ENCODE results near the gene DRAP1.
A peak's percentile ranks its signal among the peaks of the same experiment; 100 is the strongest.

The DRAP1 gene

DNA sequence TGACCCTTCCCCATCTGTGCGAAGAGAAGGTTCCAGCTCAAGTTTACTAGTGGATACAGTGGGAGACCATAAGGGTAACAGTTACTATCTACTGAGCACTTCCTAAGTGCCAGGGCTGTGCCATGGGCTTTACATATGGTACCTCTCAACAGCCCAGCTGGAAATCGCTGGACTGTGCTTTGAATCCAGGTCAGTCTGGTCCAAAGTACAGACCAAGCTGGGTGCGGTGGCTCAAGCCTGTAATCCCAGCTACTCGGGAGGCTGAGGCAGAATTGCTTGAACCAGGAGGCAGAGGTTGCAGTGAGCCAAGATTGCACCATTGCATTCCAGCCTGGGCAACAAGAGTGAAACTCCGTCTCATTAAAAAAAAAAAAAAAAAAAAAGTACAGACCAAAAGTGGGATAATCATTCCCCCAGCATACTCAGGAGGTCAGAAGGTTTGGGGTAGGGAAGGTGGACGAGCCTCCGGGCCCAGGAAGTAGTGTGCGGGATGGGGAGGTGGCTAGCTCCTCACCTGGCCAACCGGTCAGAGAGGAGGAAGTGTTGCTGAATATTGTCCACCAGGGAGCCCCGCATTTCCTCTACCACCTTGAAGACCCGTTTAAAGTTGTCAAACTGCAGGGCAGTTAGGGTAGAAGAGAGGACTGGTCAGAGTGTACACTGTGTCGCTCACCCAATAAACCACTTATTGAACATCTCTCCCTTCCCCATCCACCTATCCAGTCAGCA lies 33.3 kb upstream of the DRAP1 start:
- H3K4me3 ChIP-seq: no peak overlapping the region
- H3K27ac ChIP-seq: no peak overlapping the region

DNA sequence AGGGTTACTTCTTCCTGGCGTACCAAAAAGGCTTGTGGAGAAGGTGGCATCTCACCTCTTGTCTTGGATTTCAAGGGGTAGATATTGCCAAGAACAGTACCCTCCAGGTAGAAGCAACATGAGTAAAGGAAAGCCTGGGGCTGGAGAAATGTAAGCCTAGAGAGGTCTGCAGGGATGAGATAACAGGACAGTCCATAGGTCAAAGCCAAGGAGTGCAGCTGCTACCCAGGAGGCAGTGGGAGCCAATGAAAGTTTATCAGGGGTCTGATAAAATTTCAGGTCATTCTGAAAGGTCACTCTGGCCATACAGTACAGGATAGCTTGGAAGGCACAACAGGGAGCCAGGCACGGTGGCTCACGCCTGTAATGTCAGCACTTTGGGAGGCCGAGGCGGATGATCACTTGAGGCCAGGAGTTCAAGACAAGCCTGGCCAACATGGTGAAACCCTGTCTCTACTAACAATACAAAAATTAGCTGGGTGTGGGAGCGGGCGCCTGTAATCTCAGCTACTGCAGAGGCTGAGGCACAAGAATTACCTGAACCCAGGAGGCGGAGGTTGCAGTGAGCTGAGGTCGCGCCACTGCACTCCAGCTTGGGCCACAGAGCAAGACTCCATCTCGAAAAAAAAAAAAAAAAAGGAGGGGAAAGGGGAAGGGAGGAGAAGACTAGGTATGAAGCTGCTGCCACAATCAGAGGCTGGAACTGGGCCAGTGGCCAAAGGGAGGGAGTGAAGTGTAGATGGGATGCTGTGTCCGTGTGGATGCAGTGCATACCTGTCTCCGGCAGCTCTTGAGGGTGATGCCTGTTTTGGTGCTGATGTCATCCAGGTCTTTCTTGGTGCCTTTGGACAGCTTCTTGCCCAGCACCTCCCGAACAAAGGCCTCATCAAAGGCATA lies 32.2 kb upstream of the DRAP1 start:
- Histone ChIP-seq H3K4me3 (peak overlapping the region; percentile 47 to 78 (median 63)), H3K27ac (peak overlapping the region in 20 of 21 experiments; percentile 80 to 98 (median 89))

DNA sequence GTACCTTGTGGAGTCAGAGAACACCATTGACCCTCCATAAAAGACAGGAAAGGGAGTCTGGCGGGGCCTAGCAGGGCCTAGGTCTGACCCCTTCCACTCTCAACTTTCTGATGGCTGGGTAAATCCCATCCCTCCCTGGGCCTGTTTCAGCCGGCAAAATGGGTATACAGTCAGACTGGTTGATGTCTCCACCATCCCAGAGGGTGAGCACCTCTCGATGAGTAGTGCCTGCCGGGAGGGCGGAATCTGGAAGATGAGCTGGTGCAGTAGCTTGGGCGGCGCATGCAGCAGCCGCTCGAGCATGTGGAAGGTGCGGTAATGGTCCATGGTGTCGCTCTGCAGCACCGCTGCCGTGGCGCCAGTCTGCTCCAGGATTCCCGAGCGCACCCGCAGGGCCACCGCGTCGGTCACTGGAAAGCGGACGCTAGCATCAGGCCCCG lies 31.5 kb upstream of the DRAP1 start:
- peak overlapping the region; percentile 47 to 78 (median 63) for H3K4me3 ChIP-seq
- H3K27ac ChIP-seq: peak overlapping the region; percentile 47 to 98 (median 89)

DNA sequence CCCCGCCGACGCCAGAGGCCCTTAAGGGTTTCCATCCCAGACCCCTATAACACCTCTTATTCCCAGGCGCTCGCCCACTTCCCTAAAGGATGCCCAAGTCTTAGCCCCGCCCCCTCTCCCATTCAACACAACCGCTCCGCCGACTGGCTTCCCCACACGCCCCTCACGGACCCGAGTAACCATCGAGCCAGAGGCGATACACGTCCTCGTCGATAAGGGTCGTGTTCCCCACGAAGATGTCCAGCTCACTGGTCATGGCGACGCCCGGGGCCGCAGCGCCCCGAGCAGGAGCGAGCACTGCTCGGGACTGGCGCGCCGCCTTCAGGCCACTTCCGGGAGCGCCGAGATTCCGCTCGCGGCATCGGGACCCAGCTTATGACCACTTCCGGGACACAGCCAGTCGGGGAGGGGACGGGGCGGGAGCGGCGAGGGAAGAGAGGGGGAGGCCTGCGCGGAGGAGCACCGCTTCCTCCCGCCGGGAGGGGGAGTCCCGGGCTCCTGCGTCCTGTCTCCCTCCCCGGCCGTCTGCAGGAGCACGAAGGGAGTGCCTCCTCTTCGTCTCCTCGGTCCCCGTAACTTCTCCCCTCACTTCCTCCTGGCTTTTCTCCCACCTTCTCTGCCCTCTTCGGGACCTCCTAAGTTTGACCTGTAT lies 30.9 kb upstream of the DRAP1 start, which contains the start of gene FIBP:
Gene FIBP, minus strand, starts transcription at position 309 of the 652 bp plus-strand sequence. Its CDS starts 53 bp downstream, at position 256.
- Histone ChIP-seq H3K4me3 (peak within 1 kb of the TSS; percentile 47 to 78 (median 63)), H3K27ac (peak within 1 kb of the TSS; percentile 47 to 98 (median 89))

DNA sequence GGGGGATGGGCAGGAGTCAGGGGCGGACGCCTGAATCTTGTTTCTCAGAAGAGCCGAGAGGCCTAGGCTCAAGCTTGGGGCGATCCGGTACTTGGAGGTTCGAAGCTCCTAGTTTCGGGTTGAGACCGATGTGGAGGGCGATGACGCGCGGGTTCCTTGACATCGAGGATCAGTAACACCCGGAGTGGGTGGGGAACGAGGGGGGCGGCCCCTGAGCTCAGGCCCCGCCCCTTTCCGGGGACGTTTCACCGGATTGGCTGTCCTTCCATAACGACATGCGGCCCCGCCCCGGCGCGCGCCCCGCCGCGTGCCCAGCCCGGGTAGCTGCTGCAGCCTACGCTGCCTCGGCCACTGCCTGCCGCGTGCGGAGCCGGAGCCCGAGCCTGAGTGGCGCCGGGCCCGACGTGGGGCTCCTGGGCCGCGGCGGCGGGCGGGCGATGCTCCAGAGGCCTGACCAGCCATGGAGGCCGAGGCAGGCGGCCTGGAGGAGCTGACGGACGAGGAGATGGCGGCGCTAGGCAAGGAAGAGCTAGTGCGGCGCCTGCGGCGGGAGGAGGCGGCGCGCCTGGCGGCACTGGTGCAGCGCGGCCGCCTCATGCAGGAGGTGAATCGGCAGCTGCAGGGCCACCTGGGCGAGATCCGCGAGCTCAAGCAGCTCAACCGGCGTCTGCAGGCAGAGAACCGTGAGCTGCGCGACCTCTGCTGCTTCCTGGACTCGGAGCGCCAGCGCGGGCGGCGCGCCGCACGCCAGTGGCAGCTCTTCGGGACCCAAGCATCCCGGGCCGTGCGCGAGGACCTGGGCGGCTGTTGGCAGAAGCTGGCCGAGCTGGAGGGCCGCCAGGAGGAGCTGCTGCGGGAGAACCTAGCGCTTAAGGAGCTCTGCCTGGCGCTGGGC lies 28.7 kb upstream of the DRAP1 start, which contains the start of gene CCDC85B:
Gene CCDC85B, plus strand, starts transcription at position 350 of the 895 bp plus-strand sequence. Its CDS starts 111 bp downstream, at position 461.
- peak within 1 kb of the TSS; percentile 52 to 78 (median 62) for H3K4me3 ChIP-seq
- peak within 1 kb of the TSS; percentile 60 to 98 (median 89) for H3K27ac ChIP-seq

DNA sequence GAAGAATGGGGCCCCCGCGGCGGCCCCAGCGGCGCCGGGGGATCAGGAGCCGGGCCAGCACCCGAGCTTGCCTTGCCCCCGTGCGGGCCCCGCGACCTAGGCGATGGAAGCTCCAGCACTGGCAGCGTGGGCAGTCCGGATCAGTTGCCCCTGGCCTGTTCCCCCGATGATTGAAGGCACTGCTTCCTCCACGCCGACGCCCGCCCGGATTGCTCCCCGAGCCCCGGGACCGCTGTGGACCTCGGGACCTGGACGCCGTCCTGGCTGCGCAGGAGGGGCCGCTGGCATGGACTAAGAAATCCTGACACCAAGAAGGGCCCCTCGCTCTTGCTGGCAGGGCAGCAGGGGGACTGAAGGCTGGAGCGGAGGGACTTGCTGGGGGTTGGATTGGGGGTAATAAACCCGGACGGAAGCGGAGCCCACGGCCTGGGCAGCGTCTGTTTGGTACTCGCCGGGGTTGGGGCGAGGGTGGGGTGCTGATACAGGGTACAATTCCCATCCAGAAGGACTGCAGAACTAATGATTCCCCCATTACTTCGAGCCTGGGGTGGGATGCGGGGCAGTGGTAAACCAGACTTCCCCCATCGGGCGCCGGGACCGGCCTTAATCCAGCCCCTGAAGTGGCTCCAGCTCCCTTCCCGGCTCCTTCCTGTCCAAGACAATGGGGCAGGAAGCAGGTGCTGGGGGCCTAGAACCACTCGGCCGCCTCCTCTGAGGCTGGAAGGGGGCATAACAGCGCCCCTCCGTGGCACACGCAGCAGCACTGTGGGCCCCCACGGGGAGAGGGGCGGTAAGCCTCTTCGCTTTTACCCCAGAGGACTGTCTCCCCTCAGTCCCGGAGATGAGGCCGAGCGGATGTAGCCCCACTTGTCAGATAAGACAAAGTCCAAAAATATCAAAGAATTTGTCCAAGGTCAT lies 27.7 kb upstream of the DRAP1 start:
- H3K4me3 ChIP-seq: peak overlapping the region; percentile 52 to 78 (median 62)
- peak overlapping the region; percentile 60 to 98 (median 88) for H3K27ac ChIP-seq

DNA sequence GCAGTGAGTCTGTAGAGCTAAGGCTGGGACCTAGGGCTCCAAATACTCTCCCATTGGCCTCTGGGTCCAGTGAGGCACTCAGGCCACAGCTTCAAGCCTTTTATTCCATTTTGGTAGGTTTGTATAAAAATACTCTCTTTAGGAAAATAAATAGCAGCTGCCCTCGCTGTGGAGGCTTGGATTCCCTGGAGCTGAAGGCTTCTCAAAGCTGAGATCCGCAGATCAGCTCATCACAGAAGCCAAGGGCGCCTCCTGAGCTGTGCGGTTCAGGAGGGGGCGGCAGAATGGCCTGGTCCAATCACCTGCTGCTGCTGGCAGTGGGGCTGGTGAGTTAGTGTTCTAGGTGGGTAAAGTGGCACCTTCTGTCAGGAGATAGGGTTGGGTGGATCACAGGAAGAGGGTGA lies 27.1 kb upstream of the DRAP1 start:
- H3K4me3 ChIP-seq: peak overlapping the region; percentile 52 to 78 (median 62)
- H3K27ac ChIP-seq: peak overlapping the region in 19 of 21 experiments; percentile 80 to 98 (median 89)

DNA sequence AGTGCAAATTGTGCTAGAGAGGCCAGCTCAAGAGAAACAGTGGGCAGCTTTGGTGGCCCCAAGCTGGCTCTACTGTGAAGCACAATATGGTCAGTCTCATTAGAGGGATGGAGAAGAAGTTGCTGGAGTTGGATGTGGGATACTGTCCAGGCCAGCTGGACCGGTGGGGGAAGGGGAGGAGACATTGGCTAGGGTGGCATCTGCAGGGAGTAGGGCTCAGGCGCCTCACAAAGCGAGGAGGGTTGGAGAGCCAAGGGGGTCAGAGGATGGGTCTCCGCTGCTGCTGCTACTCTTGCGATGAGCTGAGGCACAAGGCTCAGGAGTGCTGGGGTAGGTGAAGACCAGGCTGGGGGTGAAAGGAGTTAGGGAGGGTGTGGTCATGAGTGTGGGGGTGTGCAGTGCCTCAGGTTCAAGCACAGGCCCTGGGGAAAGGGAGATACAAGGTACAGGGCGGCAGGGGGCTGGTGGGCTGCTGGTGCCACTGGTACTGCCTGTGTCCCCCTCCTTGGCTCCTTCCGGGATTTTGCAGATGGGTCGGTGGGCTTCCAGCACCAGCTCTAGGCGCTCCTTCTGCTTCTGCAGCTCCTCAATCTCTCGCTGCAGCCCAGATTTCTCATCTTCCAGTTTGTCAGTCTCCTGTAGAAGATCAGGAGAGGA lies 26.4 kb upstream of the DRAP1 start:
- peak overlapping the region in 4 of 7 experiments; percentile 11 to 78 (median 58) for H3K4me3 ChIP-seq
- H3K27ac ChIP-seq: peak overlapping the region in 18 of 21 experiments; percentile 68 to 98 (median 88)

DNA sequence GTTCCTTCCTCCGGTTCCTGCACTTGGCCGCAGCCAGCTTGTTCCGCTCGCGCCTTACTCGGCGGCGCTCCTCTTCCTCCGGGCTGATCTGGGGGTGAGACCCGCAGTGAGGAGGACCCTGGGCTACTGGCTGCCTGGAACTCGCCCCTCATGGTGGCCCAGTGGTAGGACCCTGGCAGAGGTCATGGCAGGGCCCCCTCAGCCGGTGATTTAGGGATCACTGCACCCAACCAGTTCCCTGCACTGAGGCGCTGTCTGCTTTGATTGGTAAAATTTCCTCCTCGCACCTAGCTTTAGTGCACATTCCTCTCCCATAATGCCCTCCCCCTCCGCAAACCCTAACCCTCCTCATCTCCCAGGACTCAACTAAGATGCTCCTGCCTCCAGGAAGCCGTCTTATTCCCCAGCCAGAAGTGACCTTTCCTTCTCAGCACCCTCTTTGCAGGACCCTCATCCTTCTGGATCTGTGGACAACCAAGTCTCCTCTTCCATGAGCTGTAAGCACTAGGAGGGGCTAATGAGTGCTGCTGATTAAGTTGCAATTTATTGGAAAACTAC lies 25.1 kb upstream of the DRAP1 start:
- Histone ChIP-seq H3K4me3 (peak overlapping the region in 4 of 7 experiments; percentile 5 to 18 (median 10)), H3K27ac (peak overlapping the region; percentile 40 to 98 (median 83))

DNA sequence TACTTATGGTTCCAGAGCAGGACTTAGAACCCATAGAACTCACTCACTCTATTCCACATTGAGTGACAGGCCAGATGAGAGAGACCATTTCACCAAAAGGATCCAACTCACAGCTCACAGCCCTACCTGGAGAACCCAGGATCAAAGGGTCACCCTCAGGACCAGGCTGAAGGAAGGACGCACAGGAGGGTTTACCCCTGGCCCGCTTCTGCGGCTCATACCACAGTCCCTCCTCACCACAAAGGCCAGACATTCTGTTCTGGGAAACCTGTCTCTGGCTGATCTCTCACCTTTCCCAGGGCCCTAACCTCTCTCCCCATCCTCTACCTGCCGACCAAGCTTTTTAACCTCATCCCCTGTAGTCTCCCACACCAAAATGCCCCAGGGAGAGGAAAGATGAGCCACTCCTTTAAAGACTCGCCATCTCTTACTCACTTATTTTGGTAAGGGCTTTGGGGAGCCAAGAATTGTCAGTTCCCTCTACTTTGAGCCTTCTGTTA lies 23.7 kb upstream of the DRAP1 start:
- H3K27ac ChIP-seq: no peak overlapping the region
- H3K4me3 ChIP-seq: no peak overlapping the region

DNA sequence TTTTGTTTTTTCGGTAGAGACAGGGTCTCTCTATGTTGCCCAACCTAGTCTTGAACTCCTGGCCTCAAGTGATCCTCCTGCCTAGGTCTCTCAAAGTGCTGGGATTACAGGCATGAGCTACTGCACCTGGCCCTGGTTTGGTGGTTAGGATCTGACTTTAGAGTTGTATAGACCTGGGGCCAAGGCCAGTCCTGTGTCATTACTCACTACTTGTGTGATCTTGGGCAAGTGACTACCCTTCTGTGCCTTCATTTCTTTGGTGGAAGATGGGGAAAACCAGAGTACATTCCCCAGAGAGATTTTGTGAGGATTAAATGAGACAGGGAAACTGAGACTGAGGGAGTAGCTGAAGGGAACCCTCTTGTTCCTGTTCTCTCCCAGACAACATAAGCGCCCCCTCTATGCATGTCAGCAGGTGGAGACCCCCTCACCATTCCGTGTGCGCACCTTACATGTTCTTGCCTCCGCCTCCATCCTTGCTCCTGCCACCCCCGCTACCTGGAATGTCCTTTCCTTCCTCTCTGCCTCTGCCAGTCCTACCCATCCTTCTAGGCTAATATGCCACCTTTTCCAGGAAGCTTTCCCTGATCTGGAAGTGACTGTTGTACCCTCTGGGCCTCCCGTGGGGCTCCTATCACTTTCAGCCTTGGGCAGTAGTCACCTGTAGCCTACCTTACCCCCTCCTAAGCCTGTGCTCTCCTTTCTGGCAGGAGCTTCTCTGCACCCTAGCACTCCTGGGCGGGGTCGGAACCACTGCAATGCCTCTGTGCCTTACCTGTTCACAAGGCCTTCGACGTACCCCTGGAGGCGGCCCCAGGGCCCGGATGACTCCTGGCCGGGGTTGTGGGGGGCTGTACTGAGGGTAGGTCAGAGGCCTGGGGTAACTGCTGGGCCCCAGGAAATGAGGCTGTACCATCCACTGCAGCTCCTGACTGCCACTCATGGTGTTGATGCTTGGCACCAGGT lies 22.9 kb upstream of the DRAP1 start:
- Histone ChIP-seq H3K27ac (peak overlapping the region in 2 of 21 experiments; percentile 6 to 14), H3K4me3 (no peak overlapping the region)

DNA sequence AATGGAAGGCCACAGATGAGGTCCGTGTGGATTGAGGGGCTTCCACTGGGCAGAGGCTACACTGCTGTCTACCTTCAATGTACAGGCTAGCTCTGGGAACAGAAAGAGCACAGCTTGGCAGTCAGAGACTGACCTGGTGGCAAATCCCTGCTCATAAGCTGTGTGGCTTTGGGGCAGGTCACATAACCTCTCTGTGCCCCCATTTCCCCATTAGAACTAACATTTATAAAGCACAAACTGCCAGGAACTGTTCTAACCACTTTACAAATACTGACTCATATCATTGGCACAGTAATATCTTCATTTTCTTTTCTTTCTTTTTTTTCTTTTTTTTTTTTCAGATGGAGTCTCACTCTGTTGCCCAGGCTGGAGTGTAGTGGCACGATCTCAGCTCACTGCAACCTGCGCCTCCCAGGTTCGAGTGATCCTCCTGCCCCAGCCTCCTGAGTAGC lies 22.2 kb upstream of the DRAP1 start:
- Histone ChIP-seq H3K4me3 (no peak overlapping the region), H3K27ac (peak overlapping the region in 2 of 21 experiments; percentile 6 to 14)

DNA sequence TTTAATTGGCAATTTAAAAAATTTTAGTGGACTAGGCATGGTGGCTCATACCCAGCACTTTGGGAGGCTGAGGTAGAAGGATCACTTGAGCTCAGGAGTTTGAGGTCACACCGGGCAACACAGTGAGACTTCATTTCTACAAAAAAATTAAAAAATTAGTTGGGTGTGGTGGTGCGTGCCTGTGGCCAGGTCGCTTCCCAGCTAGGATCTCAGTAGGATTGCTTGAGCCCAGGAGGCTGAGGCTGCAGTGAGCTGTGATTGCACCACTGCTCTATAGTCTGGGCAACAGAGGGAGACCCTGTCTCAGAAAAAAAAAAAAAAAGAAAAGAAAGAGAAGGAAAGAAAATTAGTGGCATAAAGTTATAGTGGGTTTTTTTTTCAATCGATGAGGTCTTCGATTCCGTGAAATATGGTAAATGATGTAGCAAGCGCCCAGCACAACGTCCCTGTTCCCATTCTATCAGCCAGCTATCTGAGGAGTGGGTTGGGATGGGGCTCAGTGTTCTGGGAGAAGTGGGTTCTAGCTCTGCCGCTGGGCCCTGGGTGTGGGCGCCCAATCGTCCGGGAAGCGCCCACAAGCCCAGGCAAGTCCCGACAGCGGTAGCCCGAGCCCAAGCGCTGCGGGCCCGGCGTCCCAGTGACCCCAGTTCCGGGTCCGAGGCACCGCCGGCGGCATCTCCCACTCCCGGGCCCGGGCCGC lies 20.4 kb upstream of the DRAP1 start:
- Histone ChIP-seq H3K4me3 (peak overlapping the region; percentile 48 to 68 (median 59)), H3K27ac (peak overlapping the region in 19 of 21 experiments; percentile 42 to 95 (median 84))

DNA sequence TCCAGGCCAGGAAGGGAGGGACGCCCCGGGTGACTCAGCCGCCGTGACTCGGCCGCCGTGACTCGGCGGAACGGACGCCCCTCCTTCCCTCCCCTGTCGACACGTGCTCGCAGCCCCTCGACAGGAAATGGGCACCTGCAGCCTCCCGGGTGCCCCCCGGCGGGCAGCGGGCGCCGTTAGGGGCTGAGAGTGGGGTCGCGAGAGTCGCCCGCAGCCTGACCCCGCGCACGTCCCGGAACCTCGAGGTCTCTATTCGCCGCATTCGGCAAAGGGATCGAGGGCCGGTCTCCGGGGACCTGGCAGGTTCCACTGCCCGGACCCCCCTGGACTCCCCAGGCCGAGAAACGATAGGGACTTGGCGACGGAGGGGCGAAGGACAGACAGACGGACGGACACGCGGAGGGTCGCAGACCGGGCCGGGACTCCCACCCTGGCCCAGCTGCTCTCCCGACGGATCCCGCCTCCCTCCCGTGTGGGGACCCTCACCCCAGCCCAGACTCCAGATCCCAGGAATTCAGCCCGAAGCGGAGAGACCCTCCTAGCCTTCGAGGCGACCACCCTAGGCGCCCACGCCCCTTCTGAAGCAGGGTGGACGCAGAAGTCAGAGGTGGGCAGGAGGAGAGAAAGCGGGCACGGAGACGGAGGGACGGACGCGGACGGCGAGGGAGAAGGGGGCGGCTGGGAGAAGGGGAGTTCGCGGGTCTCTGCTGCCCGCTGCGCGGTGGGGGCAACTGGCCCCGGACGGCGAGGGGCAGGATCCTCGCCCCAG lies 19.7 kb upstream of the DRAP1 start:
- H3K4me3 ChIP-seq: peak overlapping the region; percentile 48 to 68 (median 59)
- H3K27ac ChIP-seq: peak overlapping the region; percentile 40 to 95 (median 83)

Data from skin epidermis (tissue), 12 donors.